PC-3 (cell line): Measurements from ENCODE around the gene ROBO2. TPM values are rescaled to one million over a fixed set of nuclear protein-coding genes. Genes with fewer than 3 reads are reported as not detected.

Source experiments
- ATAC-seq: fragments of 200-7000 bp; cut with Tn5 transposase; 2 replicates; pipeline ENCODE4 v1.9.1; 2020; ENCODE audit warnings: mild to moderate bottlenecking, moderate library complexity
- BruUV-seq: library from RNA; stranded (reverse); fragments of 400-500 nt; replicated peaks from 2 replicates; lab custom pipeline; 2021; lab: Mats Ljungman, UMichigan
- CTCF ChIA-PET: fragments of 300-600 bp; sonication (Branson Sonifier 250); formaldehyde crosslinking; loops from one replicate; lab custom pipeline; 2022; ENCODE audit warnings: antibody characterized with exemption; lab: Charles Lee
- POLR2A ChIA-PET: fragments of 300-600 bp; sonication (Branson Sonifier 250); formaldehyde crosslinking; loops from one replicate; lab custom pipeline; 2022; ENCODE audit warnings: antibody characterized with exemption; ENCODE audit not compliant: unreplicated experiment; lab: Charles Lee
- DNase-seq: peaks from one replicate; pipeline ENCODE4 v3.0.0-alpha.2; 2015
- H2AFZ ChIP-seq: fragments of 300-600 bp; sonication (generic); 2 replicates; pipeline ENCODE4 v1.6.0; 2016; ENCODE audit warnings: antibody characterized with exemption, low read length
- H3F3A ChIP-seq: fragments of 300-600 bp; sonication (generic); one replicate; pipeline ENCODE4 v1.6.0; 2017; ENCODE audit warnings: antibody characterized with exemption, low read length, control low read depth, mild to moderate bottlenecking; ENCODE audit not compliant: unreplicated experiment
- H3K27ac ChIP-seq: fragments of 300-600 bp; sonication (generic); 2 replicates; pipeline ENCODE4 v1.5.1; 2016; ENCODE audit warnings: mild to moderate bottlenecking, low read length
- H3K27me3 ChIP-seq: fragments of 300-600 bp; sonication (generic); 2 replicates; pipeline ENCODE4 v1.6.1; 2016; ENCODE audit warnings: low read length, mixed read lengths
- H3K36me3 ChIP-seq: fragments of 300-600 bp; sonication (generic); 2 replicates; pipeline ENCODE4 v1.6.1; 2016; ENCODE audit warnings: low read depth, mixed run types, low read length, mixed read lengths
- H3K4me1 ChIP-seq: fragments of 300-600 bp; sonication (generic); 2 replicates; pipeline ENCODE4 v1.5.1; 2016; ENCODE audit warnings: low read length; ENCODE audit not compliant: insufficient read depth
- H3K4me2 ChIP-seq: fragments of 300-600 bp; sonication (generic); 2 replicates; pipeline ENCODE4 v1.6.0; 2016; ENCODE audit warnings: low read length
- H3K4me3 ChIP-seq: fragments of 300-600 bp; sonication (generic); 2 replicates; pipeline ENCODE4 v1.5.1; 2016; ENCODE audit warnings: mild to moderate bottlenecking, low read length, mixed read lengths
- H3K79me2 ChIP-seq: fragments of 300-600 bp; sonication (generic); 2 replicates; pipeline ENCODE4 v1.6.1; 2017; ENCODE audit warnings: low read length, mixed read lengths
- H3K9ac ChIP-seq: fragments of 300-600 bp; sonication (generic); 2 replicates; pipeline ENCODE4 v1.6.0; 2016; ENCODE audit warnings: mild to moderate bottlenecking, low read length
- H3K9me2 ChIP-seq: fragments of 300-600 bp; sonication (generic); replicated peaks from 2 replicates; pipeline ENCODE4 v1.6.1; 2016; ENCODE audit warnings: mixed run types, low read length, mixed read lengths
- H3K9me3 ChIP-seq: fragments of 300-600 bp; sonication (generic); 2 replicates; pipeline ENCODE4 v1.6.1; 2016; ENCODE audit warnings: low read length, mixed read lengths
- H4K20me1 ChIP-seq: fragments of 300-600 bp; sonication (generic); 2 replicates; pipeline ENCODE4 v1.6.1; 2016; ENCODE audit warnings: low read length, mixed read lengths
- CTCF ChIP-seq: fragments of 300-600 bp; sonication (generic); conservative IDR thresholded peaks from 2 replicates; pipeline ENCODE4 v1.5.1; 2017; ENCODE audit warnings: antibody characterized with exemption, low read depth, mild to moderate bottlenecking, low read length
- EZH2 ChIP-seq: fragments of 300-600 bp; sonication (generic); IDR thresholded peaks from one replicate; pipeline ENCODE4 v1.6.1; 2017; ENCODE audit warnings: antibody characterized with exemption, mild to moderate bottlenecking, low read length; ENCODE audit not compliant: unreplicated experiment
- EZH2phosphoT487 ChIP-seq: fragments of 300-600 bp; sonication (generic); IDR thresholded peaks from 2 replicates; pipeline ENCODE4 v1.6.1; 2018; ENCODE audit warnings: mild to moderate bottlenecking, antibody characterized with exemption, low read length, borderline replicate concordance
- intact Hi-C: fragments of 100-400 bp; cut with micrococcal nuclease; formaldehyde crosslinking; loops from 2 replicates; pipeline ENCODE4 v1.9.0; 2023
- total RNA-seq: library from RNA; depleted of rRNA; stranded (reverse); fragments of >200 nt; gene quantifications from 2 replicates; pipeline ENCODE4 v1.2.3, GENCODE V29; 2014

The ROBO2 gene
- total RNA-seq, 1 experiment from 2014 or later, result not detected

GRCh38 chr3:77102951-77103769 is 63.3 kb downstream of the ROBO2 start:
- DNase-seq, result no peak

DNA sequence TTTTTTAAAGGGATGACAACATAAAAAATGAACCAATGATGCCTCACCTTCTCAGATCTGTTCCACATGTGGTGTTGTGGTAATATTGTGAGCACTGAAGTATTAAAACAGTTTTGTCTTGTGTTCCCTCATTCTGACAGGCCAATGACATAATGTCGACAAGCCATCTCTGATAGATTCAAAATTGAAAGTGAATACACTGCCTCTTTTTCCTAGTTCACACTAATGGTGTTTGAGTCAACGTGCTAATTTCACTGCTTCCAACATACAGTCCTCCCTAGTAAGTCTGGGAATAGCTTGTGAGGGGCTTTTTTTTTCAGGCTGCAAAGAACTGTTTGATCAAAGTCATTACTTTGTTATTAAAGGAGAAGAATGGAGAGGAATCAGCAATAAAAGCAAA is 82.8 kb downstream of the ROBO2 start:
- Histone ChIP-seq H3K27me3 (peaks cover 79% of the 10 kb centered on the region), H3K9ac (no peak overlapping the region), H3K4me1 (no peaks in the 10 kb centered on the region), H3K9me2 (no peaks in the 10 kb centered on the region), H3K4me3 (no peak overlapping the region), H3K36me3 (no peaks in the 10 kb centered on the region), H3K4me2 (no peak overlapping the region), H3F3A (no peaks in the 10 kb centered on the region), H3K27ac (no peak overlapping the region), H3K79me2 (no peaks in the 10 kb centered on the region), H3K9me3 (no peaks in the 10 kb centered on the region), H4K20me1 (no peaks in the 10 kb centered on the region), H2AFZ (no peak overlapping the region)
- ATAC-seq, result no peak
- no TSS peak for BruUV-seq
- TF ChIP-seq CTCF, result no peak
- TF ChIP-seq EZH2, result no peak
- no peak for TF ChIP-seq EZH2phosphoT487
- intact Hi-C loops, result no loop called here
- CTCF ChIA-PET, result no interaction called here
- no peak for DNase-seq
- POLR2A ChIA-PET, result no interaction called here

More at GRCh38 chr3:77102951-77103769, 63.3 kb downstream of the ROBO2 start:
- Histone ChIP-seq H3K4me2 (no peak overlapping the region), H4K20me1 (no peaks in the 10 kb centered on the region), H2AFZ (no peak overlapping the region), H3F3A (no peaks in the 10 kb centered on the region), H3K36me3 (no peaks in the 10 kb centered on the region), H3K79me2 (no peaks in the 10 kb centered on the region), H3K4me3 (no peak overlapping the region), H3K4me1 (no peaks in the 10 kb centered on the region), H3K27me3 (peaks cover 53% of the 10 kb centered on the region), H3K9me2 (no peaks in the 10 kb centered on the region), H3K9ac (no peak overlapping the region), H3K9me3 (no peaks in the 10 kb centered on the region), H3K27ac (no peak overlapping the region)
- ChIA-PET POLR2A (no interaction called here), CTCF (no interaction called here)
- TF ChIP-seq EZH2phosphoT487 (no peak), CTCF (no peak), EZH2 (no peak)
- no TSS peak for BruUV-seq
- no peak for ATAC-seq
- intact Hi-C loops, result no loop called here

DNA sequence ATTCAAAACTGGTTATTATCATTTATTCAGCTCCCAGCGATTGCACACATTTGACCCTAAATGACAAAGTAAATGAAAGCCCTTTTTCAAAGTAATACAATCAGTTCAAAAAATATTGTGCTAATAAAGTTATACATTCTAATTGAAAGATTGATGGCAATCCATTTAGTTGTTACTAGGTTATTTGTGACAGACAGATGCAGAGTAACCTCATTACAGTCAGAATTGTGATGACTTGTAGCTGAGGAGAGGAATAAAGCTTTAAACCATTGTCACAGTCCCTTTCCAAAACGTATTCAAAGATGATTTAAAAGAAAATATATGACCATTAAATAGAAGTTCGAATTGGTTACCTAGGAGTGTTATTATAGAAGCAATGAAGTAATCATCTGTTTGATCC is 86.1 kb downstream of the ROBO2 start:
- Histone ChIP-seq H3K79me2 (no peaks in the 10 kb centered on the region), H3K4me1 (no peaks in the 10 kb centered on the region), H3K27me3 (peaks cover 84% of the 10 kb centered on the region), H3K36me3 (no peaks in the 10 kb centered on the region), H3K4me3 (no peak overlapping the region), H3K9me3 (no peaks in the 10 kb centered on the region), H3F3A (no peaks in the 10 kb centered on the region), H3K9me2 (no peaks in the 10 kb centered on the region), H3K9ac (no peak overlapping the region), H3K4me2 (no peak overlapping the region), H4K20me1 (no peaks in the 10 kb centered on the region), H2AFZ (no peak overlapping the region), H3K27ac (no peak overlapping the region)
- no peak for TF ChIP-seq CTCF
- TF ChIP-seq EZH2phosphoT487, result no peak
- TF ChIP-seq EZH2, result no peak
- CTCF ChIA-PET, result no interaction called here
- no TSS peak for BruUV-seq
- DNase-seq, result no peak
- POLR2A ChIA-PET, result no interaction called here
- intact Hi-C loops, result no loop called here
- no peak for ATAC-seq
